B cell (primary cell): ENCODE data around the gene ALX1. TPM values are rescaled to one million over a fixed set of nuclear protein-coding genes. Genes with fewer than 3 reads are reported as not detected.

Experiments
- ATAC-seq: fragments of 200-7000 bp; cut with Tn5 transposase; one replicate; pipeline ENCODE4 v1.10.0; 2021; ENCODE audit warnings: low read depth, mild to moderate bottlenecking, moderate number of reproducible peaks, moderate library complexity
- CTCF ChIA-PET: fragments of 350-600 bp; sonication (Branson Sonifier 250); formaldehyde crosslinking; loops from one replicate; lab custom pipeline; 2021; ENCODE audit warnings: antibody characterized with exemption, inconsistent platforms; lab: Charles Lee
- POLR2A ChIA-PET: fragments of 350-600 bp; sonication (Branson Sonifier 250); formaldehyde crosslinking; loops from one replicate; lab custom pipeline; 2021; ENCODE audit warnings: antibody characterized with exemption; lab: Charles Lee
- DNase-seq: peaks from one replicate; pipeline ENCODE4 v3.0.0; 2013
- H2AFZ ChIP-seq: 2 replicates; pipeline ENCODE4 v1.6.1; 2012; ENCODE audit warnings: mild to moderate bottlenecking, low read depth, low read length; ENCODE audit not compliant: insufficient read depth, poor library complexity, severe bottlenecking
- H3K27ac ChIP-seq, 2 donors: 1 replicate in 1 of 2; 2 replicates in 1 of 2; pipeline ENCODE4 v1.5.1; 2012 to 2013; ENCODE audit warnings: low read length in 2 of 2, mild to moderate bottlenecking in 2 of 2, moderate library complexity in 1 of 2
- H3K27me3 ChIP-seq, 4 experiments: fragments of 200-600 bp in 1 of 4; sonication (generic) in 1 of 4; replicated peaks in 1 of 4; 1 replicate in 2 of 4; 2 replicates in 2 of 4; pipeline versions ENCODE4 v1.6.1 to v1.7.0; 2013 to 2016; ENCODE audit warnings: low read length in 3 of 4, mild to moderate bottlenecking in 2 of 4, mixed read lengths in 1 of 4, moderate library complexity in 1 of 4; ENCODE audit not compliant: insufficient read depth in 4 of 4, control insufficient read depth in 3 of 4; ENCODE audit errors: control extremely low read depth in 1 of 4
- H3K36me3 ChIP-seq, 2 experiments: replicated peaks in 1 of 2; 1 replicate in 1 of 2; 2 replicates in 1 of 2; pipeline versions ENCODE4 v1.6.1 to v1.7.1; 2013; ENCODE audit warnings: low read length in 1 of 2; ENCODE audit not compliant: insufficient read depth in 2 of 2, control insufficient read depth in 1 of 2; ENCODE audit errors: control extremely low read depth in 1 of 2, extremely low read depth in 1 of 2
- H3K4me1 ChIP-seq, 2 donors: fragments of 200-600 bp in 1 of 2; sonication (generic) in 1 of 2; 1 replicate in 1 of 2; 2 replicates in 1 of 2; pipeline versions ENCODE4 v1.5.1 to v1.6.1; 2013 to 2017; ENCODE audit warnings: low read length in 2 of 2; ENCODE audit not compliant: control insufficient read depth in 2 of 2, insufficient read depth in 2 of 2
- H3K4me2 ChIP-seq: replicated peaks from 2 replicates; pipeline ENCODE3; 2012; ENCODE audit warnings: mild to moderate bottlenecking, low read depth, low read length; ENCODE audit not compliant: poor library complexity, severe bottlenecking
- H3K4me3 ChIP-seq, 5 experiments: fragments of 200-600 bp in 1 of 5; sonication (generic) in 1 of 5; 1 replicate in 3 of 5; 2 replicates in 2 of 5; pipeline versions ENCODE4 v1.5.1 to v1.7.0; 2011 to 2016; ENCODE audit warnings: low read length in 4 of 5, mild to moderate bottlenecking in 4 of 5, low read depth in 2 of 5, control low read depth in 1 of 5, moderate library complexity in 1 of 5; ENCODE audit not compliant: insufficient read depth in 1 of 5; ENCODE audit errors: control extremely low read depth in 1 of 5, extremely low read depth in 1 of 5
- H3K79me2 ChIP-seq: fragments of 200-600 bp; sonication (generic); one replicate; pipeline ENCODE4 v1.6.0; 2016; ENCODE audit warnings: low read length; ENCODE audit not compliant: control insufficient read depth, insufficient read depth
- H3K9ac ChIP-seq: fragments of 200-600 bp; sonication (generic); 2 replicates; pipeline ENCODE4 v1.6.1; 2017; ENCODE audit warnings: mild to moderate bottlenecking, low read length, moderate library complexity
- H3K9me3 ChIP-seq, 3 donors: one replicate each; pipeline versions ENCODE4 v1.6.1 to v1.7.1; 2013; ENCODE audit warnings: low read length in 2 of 3; ENCODE audit not compliant: control insufficient read depth in 2 of 3, insufficient read depth in 1 of 3; ENCODE audit errors: control extremely low read depth in 1 of 3
- H4K20me1 ChIP-seq: 2 replicates; pipeline ENCODE4 v1.6.0; 2012; ENCODE audit warnings: mild to moderate bottlenecking, low read length; ENCODE audit not compliant: insufficient read depth, control insufficient read depth, poor library complexity, severe bottlenecking
- H3K27ac Mint-ChIP-seq: one replicate; pipeline ENCODE4 v1.8.0; 2021; ENCODE audit warnings: mixed read lengths
- H3K27me3 Mint-ChIP-seq: one replicate; pipeline ENCODE4 v1.8.0; 2021; ENCODE audit warnings: mixed read lengths
- H3K4me1 Mint-ChIP-seq: one replicate; pipeline ENCODE4 v1.8.0; 2021; ENCODE audit warnings: mixed read lengths
- H3K4me3 Mint-ChIP-seq: one replicate; pipeline ENCODE4 v1.8.0; 2021; ENCODE audit warnings: mixed read lengths
- H3K9me3 Mint-ChIP-seq: one replicate; pipeline ENCODE4 v1.8.0; 2022; ENCODE audit warnings: mixed read lengths; ENCODE audit not compliant: insufficient read depth
- EZH2 ChIP-seq: IDR thresholded peaks from 2 replicates; pipeline ENCODE4 v1.6.1; 2012; ENCODE audit warnings: borderline replicate concordance, low read depth, mild to moderate bottlenecking, moderate library complexity, low read length; ENCODE audit not compliant: insufficient read depth, poor library complexity, severe bottlenecking
- WGBS: methylation state at CpG from one replicate; pipeline ENCODE4 v1.1.5; 2013; ENCODE audit warnings: missing lambda C conversion rate; ENCODE audit not compliant: insufficient coverage; 5-methylcytosine and 5-hydroxymethylcytosine counted together
- intact Hi-C: fragments of 100-400 bp; cut with micrococcal nuclease; formaldehyde crosslinking; loops from one replicate; pipeline ENCODE4 v1.10.0; 2022
- polyA plus RNA-seq: library from polyadenylated mRNA; depleted of rRNA; stranded (reverse); fragments of >200 nt; gene quantifications from 2 replicates; pipeline ENCODE4 v1.2.3, GENCODE V29; 2012
- total RNA-seq, 2 donors: library from RNA; stranded (reverse); fragments of 120-200 nt in 1 of 2; gene quantifications; 1 replicate in 1 of 2; 2 replicates in 1 of 2; pipeline versions ENCODE4 v1.2.3 to v1.2.4, GENCODE V29; 2013 to 2022
- TF ChIP-seq, protein P1 (sequence below): fragments of 200-600 bp; IDR thresholded peaks from one replicate; pipeline ENCODE4 v1.8.0; 2022; ENCODE audit warnings: antibody characterized with exemption, mild to moderate bottlenecking

Gene ALX1
- total and polyA plus RNA-seq, 2 donors (not counting 1 experiment from before 2014, with no cell fraction given) = not detected

DNA sequence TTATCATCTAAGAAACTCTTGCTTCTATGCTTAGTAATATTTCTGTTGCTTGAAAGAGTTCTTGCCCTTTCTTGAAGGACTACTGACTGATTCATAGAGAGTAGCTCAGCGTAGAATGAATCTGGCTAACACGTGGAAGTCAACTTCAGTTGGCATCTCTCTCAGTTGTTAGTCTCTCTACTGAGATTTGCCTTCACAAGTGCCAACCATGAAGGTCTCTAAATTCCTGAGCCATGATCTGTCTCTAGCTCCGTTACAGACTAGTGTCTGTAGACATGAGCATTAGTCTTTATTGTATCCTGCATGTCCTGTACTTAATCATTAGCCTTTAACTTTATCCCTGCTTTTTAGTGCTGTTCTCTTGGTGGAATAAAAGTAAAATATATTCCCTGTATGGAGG, 19.1 kb upstream of the ALX1 start:
- no peaks in the 10 kb centered on the region for H3K27me3 Mint-ChIP-seq

GRCh38 chr12:85266356-85266755, 13.7 kb upstream of the ALX1 start:
- Histone ChIP-seq H3K27me3 (peaks cover 0 to 3% (median 0%) of the 10 kb centered on the region in 4 experiments), H2AFZ (no peak overlapping the region), H3K4me2 (no peak overlapping the region), H3K9ac (no peak overlapping the region), H3K79me2 (no peaks in the 10 kb centered on the region), H3K9me3 (no peaks in the 10 kb centered on the region), H3K27ac (no peak overlapping the region), H3K36me3 (no peaks in the 10 kb centered on the region), H3K4me1 (no peaks in the 10 kb centered on the region), H4K20me1 (no peaks in the 10 kb centered on the region), H3K4me3 (no peak overlapping the region)
- Mint-ChIP-seq H3K27me3 (no peaks in the 10 kb centered on the region), H3K4me1 (no peaks in the 10 kb centered on the region), H3K4me3 (no peak overlapping the region), H3K27ac (no peak overlapping the region), H3K9me3 (no peaks in the 10 kb centered on the region)
- no peak for DNase-seq
- intact Hi-C loops = no loop called here
- POLR2A ChIA-PET = no interaction called here
- CTCF ChIA-PET = no interaction called here
- no CpG with 5 or more reads among the region's 4 CpGs for whole genome bisulfite sequencing
- TF ChIP-seq, protein P1, sequence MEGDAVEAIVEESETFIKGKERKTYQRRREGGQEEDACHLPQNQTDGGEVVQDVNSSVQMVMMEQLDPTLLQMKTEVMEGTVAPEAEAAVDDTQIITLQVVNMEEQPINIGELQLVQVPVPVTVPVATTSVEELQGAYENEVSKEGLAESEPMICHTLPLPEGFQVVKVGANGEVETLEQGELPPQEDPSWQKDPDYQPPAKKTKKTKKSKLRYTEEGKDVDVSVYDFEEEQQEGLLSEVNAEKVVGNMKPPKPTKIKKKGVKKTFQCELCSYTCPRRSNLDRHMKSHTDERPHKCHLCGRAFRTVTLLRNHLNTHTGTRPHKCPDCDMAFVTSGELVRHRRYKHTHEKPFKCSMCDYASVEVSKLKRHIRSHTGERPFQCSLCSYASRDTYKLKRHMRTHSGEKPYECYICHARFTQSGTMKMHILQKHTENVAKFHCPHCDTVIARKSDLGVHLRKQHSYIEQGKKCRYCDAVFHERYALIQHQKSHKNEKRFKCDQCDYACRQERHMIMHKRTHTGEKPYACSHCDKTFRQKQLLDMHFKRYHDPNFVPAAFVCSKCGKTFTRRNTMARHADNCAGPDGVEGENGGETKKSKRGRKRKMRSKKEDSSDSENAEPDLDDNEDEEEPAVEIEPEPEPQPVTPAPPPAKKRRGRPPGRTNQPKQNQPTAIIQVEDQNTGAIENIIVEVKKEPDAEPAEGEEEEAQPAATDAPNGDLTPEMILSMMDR = no peak
- no peak for TF ChIP-seq EZH2
- no peak for ATAC-seq

More for the DNA sequence above, 19.1 kb upstream of the ALX1 start:
- Histone ChIP-seq H2AFZ (no peak overlapping the region), H3K36me3 (no peaks in the 10 kb centered on the region), H3K27ac (no peak overlapping the region), H3K4me3 (no peak overlapping the region), H3K4me1 (no peaks in the 10 kb centered on the region), H3K79me2 (no peaks in the 10 kb centered on the region), H3K27me3 (no peaks in the 10 kb centered on the region), H3K4me2 (no peak overlapping the region), H3K9me3 (no peaks in the 10 kb centered on the region), H3K9ac (no peak overlapping the region), H4K20me1 (no peaks in the 10 kb centered on the region)
- DNase-seq (no peak), ATAC-seq (no peak)
- POLR2A ChIA-PET = no interaction called here
- CTCF ChIA-PET = no interaction called here
- no peak overlapping the region for H3K4me3 Mint-ChIP-seq
- 73% methylated on average over 2 of the region's 3 CpGs for WGBS
- no peaks in the 10 kb centered on the region for H3K9me3 Mint-ChIP-seq
- H3K4me1 Mint-ChIP-seq = no peaks in the 10 kb centered on the region
- intact Hi-C loops = no loop called here
- TF ChIP-seq, protein P1 = no peak
- TF ChIP-seq EZH2 = no peak
- H3K27ac Mint-ChIP-seq = no peak overlapping the region
